ENCODE data around the gene CHD9.
"Not testable (repeated sequence)": the region's sequence is repeated elsewhere in the genome, so short reads cannot be mapped to it uniquely, and the experiment has no call there.

The CHD9 gene

GRCh38 chr16:53047515-53047914, 7.3 kb upstream of the CHD9 start:
- not testable (repeated sequence) for DNase-seq (ENCODE audit: low read depth)

DNA sequence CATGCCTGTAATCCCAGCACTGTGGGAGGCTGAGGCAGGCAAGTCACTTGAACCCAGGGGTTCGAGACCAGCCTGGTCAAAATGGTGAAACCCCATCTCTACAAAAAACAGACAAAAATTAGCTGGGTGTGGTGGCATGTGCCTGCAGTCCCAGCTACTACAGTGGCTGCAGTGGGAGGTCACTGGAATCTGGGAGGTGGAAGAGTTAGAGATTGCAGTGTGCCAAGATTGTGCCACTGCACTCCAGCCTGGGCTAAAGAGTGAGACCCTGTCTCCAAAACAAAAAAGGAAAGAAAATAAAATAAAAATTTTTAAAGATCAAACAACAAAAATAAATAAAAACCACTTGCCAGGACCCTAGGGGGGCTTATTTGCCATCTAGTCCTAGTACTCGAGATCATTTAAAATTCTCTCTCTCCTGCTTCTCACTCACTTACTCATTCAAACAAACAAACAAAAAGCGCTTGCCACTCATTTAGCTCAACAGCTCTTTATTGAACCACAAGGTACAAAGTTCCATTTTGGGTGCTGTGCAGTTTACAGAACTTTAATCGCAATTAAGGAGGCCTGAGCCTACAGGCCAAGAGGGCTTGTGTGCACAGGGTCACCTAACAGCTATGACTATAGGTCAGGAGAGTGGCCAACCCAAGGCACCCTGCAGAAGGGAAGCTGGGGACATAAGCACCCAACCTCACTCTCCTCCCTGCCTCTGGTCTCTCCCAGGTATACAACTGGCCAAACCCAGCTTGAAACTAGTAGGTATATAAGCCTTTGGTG, 6.5 kb upstream of the CHD9 start:
- DNase-seq (ENCODE audit: low read depth), result no peak

DNA sequence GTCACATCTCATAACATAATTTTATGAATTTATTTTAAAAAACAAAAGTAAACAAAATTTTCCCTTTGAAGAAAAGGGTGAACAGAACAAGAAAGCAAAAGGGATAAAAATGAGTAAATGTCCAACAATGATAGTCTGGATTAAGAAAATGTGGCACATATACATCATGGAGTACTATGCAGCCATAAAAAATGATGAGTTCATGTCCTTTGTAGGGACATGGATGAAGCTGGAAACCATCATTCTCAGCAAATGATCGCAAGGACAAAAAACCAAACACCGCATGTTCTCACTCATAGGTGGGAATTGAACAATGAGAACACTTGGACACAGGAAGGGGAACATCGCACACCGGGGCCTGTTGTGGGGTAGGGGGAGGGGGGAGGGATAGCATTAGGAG, 3.5 kb upstream of the CHD9 start:
- DNase-seq (ENCODE audit: low read depth), result not testable (repeated sequence)

DNA sequence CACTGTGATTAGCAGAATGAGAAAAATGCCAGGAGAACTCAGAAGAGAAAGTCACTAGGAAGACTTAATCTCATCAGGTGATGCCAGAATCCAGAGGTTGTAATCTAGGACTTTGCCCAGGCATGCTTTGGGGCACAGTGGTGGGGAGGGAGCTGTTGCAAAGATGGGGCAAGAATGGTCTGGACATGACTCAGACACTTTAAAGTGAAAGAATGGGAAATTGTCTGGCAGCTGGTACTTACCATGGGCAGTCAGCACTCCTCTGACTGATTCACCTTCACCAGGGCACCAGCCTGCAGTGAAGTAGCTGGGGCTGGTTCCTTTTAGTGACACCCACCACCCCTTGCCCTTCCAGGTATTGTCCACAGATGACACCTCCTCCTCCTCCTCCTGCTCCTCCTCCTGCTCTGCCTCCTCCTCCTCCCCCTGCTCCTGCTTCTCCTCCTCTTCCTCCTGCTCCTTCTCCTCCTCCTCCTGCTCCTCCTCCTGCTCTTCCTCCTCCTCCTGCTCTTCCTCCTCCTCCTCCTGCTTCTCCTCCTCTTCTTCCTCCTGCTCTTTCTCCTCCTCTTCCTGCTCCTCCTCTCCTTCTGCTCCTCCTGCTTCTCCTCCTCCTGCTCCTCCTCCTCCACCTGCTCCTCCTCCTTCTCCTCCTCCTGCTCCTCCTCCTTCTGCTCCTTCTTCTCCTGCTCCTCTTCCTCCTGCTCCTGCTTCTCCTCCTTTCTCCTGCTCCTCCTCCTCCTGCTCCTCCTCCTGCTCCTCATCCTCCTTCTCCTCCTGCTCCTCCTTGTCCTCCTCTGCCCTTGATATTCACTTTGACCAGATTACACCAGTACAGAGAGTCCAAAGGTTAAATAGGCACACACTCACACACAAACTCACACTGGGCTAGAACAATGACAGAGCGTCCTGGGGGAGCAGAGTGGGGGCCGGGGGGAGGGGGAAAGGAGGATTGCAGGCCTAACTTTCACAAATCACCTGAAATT, 2.0 kb upstream of the CHD9 start, which contains the start of gene CHD9NB:
Gene CHD9NB (minus strand): TSS at position 379 of the 983 bp plus-strand sequence. CDS start 8,739 bp downstream, outside the sequence.
- DNase-seq (ENCODE audit: low read depth), result no peak

DNA sequence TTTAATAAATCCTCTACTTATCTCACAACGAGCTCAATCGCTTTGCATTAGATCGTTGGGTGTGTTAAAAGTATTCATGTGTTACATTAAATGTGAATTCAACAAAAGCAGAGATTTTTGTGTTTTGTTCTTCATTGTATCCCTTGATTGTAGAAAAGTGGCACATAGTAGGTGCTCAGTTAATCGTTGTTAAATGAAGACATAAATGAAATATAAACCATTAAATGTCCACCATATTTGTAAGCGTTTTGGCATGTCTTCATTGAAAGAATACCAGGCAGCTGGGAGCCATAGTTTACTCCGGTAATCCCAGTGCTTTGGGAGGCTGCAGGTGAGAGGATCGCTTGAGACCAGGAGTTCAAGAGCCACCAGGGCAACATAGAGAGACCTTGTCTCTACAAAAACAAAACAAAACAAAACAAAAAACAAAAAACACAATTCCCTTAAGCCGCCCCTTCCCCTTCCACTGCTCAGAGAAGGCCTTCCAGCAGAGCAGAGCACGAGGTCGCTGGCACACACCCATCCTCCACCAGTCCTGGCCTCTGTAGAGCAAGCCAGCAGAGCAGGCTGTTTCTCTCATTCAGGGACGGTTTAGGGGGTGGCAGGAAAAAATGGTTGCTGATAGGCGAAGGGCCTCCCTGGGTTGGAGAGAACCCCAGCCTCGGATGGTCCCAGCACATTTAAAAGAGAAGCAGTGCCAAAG, 673 bp upstream of the CHD9 start:
- DNase-seq (ENCODE audit: low read depth), result no peak

- no peak for DNase-seq (ENCODE audit: low read depth)
Observed at GRCh38 chr16:53055541-53056391, 975 bp downstream of the CHD9 start.

DNA sequence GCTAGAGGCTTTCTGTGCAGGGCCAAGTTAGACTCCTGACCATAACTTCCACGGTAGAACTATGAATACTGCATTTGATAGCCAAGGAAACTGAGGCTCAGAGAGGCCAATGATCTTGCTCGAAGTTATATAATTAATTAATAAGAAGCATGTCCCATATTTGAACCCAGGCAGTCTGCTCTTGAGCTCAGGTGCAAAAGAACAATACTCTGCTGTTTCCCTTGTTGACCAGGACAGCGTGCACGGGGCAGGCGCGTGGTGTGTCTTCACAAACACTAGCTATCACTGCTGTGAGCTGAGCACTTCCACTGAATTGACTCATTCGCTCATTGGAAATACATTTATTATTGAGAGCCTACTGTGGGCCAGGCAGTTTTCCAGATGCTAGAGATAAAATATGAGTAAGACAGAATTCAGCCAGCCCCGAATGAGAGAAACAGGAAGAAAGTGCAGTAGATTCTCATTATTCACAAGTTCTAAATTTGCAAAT, 1.6 kb downstream of the CHD9 start:
- no peak for DNase-seq (ENCODE audit: low read depth)

DNA sequence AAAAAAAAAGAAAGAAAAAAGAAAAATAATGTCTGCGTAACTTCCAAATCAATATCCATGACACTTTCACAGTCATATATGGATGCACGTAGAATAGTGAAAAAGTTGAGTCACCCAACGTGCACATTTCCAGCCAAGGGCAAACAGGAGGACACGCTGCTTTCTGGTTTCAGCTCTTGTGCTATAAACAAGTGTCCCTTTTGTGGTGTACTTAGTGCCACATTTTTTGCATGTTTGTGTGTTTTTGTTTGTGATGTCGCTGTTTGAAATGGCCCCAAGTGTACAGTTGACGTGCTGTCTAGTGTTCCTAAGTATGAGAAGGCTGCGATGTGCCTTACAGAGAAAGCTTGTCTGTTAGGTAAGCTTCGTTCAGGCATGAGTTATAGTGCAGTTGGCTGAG, 2.9 kb downstream of the CHD9 start:
- DNase-seq (ENCODE audit: low read depth), result no peak

DNA sequence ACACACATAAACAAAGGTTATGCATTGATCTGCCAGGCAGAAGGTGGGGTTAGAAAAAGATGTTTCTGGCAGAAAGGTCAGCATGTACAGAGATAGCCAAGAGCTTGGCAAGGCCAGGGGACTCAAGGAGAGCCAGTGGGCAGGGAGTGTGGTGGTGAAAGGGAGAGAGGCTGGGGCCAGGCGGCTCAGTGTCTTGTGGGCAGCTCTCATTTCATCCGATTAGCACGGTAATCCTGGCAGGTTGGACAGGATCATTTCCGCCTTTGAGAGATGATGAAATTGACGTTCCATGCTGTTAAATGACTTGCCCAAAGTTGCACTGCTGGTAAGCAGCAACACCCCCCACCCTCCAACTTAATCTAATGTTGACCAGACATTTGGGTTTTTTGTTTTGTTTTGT, 3.6 kb downstream of the CHD9 start:
- DNase-seq (ENCODE audit: low read depth), result no peak

- no peak for DNase-seq (ENCODE audit: low read depth)
Observed at GRCh38 chr16:53058882-53059281, 4.1 kb downstream of the CHD9 start.

- no peak for DNase-seq (ENCODE audit: low read depth)
Observed at GRCh38 chr16:53059672-53060071, 4.9 kb downstream of the CHD9 start.

- no peak for DNase-seq (ENCODE audit: low read depth)
Observed at GRCh38 chr16:53061256-53061655, 6.5 kb downstream of the CHD9 start.

GRCh38 chr16:53061701-53062159, 6.9 kb downstream of the CHD9 start:
- DNase-seq (ENCODE audit: low read depth), result no peak

DNA sequence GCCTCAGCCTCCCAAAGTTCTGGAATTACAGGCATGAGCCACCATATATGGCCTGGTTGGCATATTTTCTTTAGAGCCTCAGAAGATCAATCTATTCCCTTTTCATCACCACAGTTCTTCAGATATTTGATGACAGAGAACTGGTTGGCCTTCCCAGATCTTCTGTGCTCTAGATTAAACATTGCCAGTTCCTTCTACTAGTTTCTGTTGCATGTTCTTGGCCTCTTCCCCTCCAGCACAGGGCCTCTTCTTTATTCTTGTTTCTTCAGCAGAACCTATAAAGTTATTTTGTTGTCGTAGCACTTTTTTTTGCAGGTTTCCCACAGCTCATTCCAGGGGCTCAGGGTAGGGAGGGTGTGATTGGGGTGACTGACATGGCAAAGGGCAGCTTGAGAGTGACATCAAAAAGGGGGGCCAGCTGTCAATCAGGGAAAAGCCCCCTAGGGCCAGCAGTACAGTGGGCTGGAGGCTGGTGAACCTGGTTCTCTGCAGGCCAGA, 9.3 kb downstream of the CHD9 start:
- no peak for DNase-seq (ENCODE audit: low read depth)

GRCh38 chr16:53065461-53066061, 10.8 kb downstream of the CHD9 start:
- DNase-seq (ENCODE audit: low read depth), result no peak

DNA sequence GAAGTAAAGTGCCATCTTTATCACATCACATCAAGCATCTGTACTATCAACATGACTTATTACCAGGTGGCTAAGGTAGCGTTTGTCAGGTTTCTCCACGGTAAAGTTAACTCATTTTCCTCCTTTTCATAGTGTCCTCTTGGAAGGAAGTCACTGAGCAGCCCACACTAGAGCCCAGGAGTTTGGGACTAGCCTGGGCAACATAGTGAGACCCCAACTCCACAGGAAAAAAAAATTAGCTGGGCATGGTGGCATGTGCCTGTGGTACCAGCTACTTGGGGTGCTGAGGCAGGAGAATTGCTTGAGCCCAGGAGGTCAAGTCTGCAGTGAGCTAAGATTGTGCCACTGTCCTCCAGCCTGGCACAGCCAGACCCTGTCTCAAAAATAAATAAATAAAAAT, 12.9 kb downstream of the CHD9 start:
- no peak for DNase-seq (ENCODE audit: low read depth)

DNA sequence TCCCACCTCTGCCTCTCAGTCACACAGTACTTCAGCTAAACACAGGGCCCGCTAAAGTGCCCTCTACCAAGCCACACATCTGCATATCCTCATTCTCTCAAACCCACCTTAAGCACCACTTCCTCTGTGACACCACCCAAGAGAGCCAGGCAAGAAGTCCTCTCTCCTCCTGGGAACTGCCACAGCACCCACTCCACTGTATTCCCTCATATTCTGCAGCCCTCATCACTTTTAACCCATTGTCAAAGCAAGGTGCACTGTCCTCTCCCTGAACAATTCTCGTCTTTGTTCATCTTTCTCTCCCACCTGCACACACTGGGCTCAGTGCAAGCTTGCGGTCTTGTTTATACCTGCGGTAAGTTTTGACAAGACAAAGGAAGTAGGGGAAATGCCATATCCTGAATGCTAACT, 13.6 kb downstream of the CHD9 start:
- no peak for DNase-seq (ENCODE audit: low read depth)

DNA sequence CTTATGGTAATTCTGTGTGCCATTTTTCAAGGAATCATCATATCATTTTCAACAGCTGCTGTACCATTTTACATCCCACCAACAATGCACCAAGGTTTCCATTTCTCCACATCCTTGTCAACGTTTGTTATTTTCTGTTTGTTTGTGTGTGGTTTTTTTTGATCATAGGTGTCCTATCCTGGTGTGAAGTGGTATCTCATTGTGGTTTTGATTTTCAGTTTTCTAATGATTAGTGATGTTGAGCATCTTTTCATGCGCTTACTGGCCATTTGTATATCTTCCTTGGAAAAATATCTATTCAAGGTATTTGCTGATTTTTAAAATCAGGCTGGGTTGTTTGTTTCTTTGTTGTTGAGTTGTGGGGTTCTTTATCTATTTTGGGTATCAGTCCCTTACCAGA, 15.0 kb downstream of the CHD9 start:
- no peak for DNase-seq (ENCODE audit: low read depth)

GRCh38 chr16:53071748-53072301, 17.0 kb downstream of the CHD9 start:
- no peak for DNase-seq (ENCODE audit: low read depth)

DNA sequence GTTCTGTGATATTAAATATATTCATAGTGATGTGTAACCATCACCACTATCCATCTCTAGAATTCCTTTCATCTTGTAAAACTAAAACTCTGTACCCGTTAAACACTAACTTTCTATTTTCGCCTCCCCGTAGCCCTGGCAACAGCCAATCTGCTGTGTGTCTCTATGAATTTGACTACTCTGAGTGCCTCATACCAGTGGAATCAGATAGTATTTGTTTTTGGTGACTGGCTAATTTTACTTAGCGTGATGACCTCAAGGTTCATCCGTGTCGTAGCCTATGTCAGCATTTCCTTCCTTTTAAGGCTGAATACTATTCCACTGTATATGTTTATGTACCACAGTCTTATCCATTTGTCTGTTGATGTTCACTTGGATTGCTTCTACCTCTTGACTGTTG, 18.2 kb downstream of the CHD9 start:
- DNase-seq (ENCODE audit: low read depth), result no peak
